ENCODE results near the gene NAA20. TPM values are rescaled to one million over a fixed set of nuclear protein-coding genes. Genes with fewer than 3 reads are reported as not detected.

The NAA20 gene
- total and polyA plus RNA-seq, 2 donors from 2014 or later (not counting 2 experiments from before 2014, with no cell fraction given) = 118 to 134 TPM

Other genes starting within 250 kb of the NAA20 start
- 19.6 and 22.9 TPM in 2 replicates for gene CRNKL1, start 35.1 kb downstream of the NAA20 start, total RNA-seq
- gene CRNKL1, start 35.1 kb downstream of the NAA20 start, polyA plus RNA-seq = 18.6 and 20.9 TPM in 2 replicates
- gene CFAP61, start 35.2 kb downstream of the NAA20 start, total RNA-seq = not detected in 2 replicates
- 0.03 TPM in 1 of 2 replicates, not detected in the other for gene CFAP61, start 35.2 kb downstream of the NAA20 start, polyA plus RNA-seq